IMR-90 (cell line): ENCODE results near the gene ZNF155.

Experiments
- BHLHE40 ChIP-seq: fragments of 150-350 bp; IDR thresholded peaks from 2 replicates; pipeline ENCODE4 v1.6.1; 2016; ENCODE audit warnings: mild to moderate bottlenecking, low read depth, low read length
- CEBPB ChIP-seq: IDR thresholded peaks from 2 replicates; pipeline ENCODE4 v1.6.1; 2012; ENCODE audit warnings: low read depth, low read length, improper control_type of control experiment
- CHD1 ChIP-seq: IDR thresholded peaks from 2 replicates; pipeline ENCODE4 v1.6.1; 2012; ENCODE audit warnings: low read depth, low read length, improper control_type of control experiment
- CTCF ChIP-seq: conservative IDR thresholded peaks from 2 replicates; pipeline ENCODE4 v1.5.1; 2012; ENCODE audit warnings: mild to moderate bottlenecking, low read depth, low read length, improper control_type of control experiment
- ELK1 ChIP-seq: fragments of 150-350 bp; IDR thresholded peaks from 2 replicates; pipeline ENCODE4 v1.6.1; 2016; ENCODE audit warnings: low read depth, mild to moderate bottlenecking, low read length, moderate library complexity, borderline replicate concordance
- FOS ChIP-seq: fragments of 150-350 bp; IDR thresholded peaks from 2 replicates; pipeline ENCODE4 v1.6.1; 2016; ENCODE audit warnings: low read depth, low read length
- MAFK ChIP-seq: IDR thresholded peaks from 2 replicates; pipeline ENCODE4 v1.6.1; 2012; ENCODE audit warnings: low read depth, low read length, improper control_type of control experiment
- MAZ ChIP-seq: IDR thresholded peaks from 2 replicates; pipeline ENCODE4 v1.6.1; 2012; ENCODE audit warnings: low read depth, mild to moderate bottlenecking, low read length, improper control_type of control experiment, moderate library complexity, borderline replicate concordance
- MXI1 ChIP-seq: IDR thresholded peaks from 2 replicates; pipeline ENCODE4 v1.6.1; 2012; ENCODE audit warnings: low read depth, mild to moderate bottlenecking, low read length, moderate library complexity, borderline replicate concordance
- POLR2A ChIP-seq: IDR thresholded peaks from 2 replicates; pipeline ENCODE4 v1.6.1; 2012; ENCODE audit warnings: mild to moderate bottlenecking, low read depth, low read length
- RAD21 ChIP-seq: IDR thresholded peaks from 2 replicates; pipeline ENCODE4 v1.6.1; 2012; ENCODE audit warnings: low read length, improper control_type of control experiment
- RCOR1 ChIP-seq: IDR thresholded peaks from 2 replicates; pipeline ENCODE4 v1.6.1; 2012; ENCODE audit warnings: mild to moderate bottlenecking, low read length, improper control_type of control experiment; ENCODE audit not compliant: insufficient replicate concordance
- RFX5 ChIP-seq: IDR thresholded peaks from 2 replicates; pipeline ENCODE4 v1.8.0; 2012; ENCODE audit warnings: low read depth, mild to moderate bottlenecking, low read length, moderate library complexity
- USF2 ChIP-seq: fragments of 150-350 bp; IDR thresholded peaks from 2 replicates; pipeline ENCODE4 v1.6.1; 2017; ENCODE audit warnings: mild to moderate bottlenecking, antibody characterized with exemption, low read length, low read depth

GRCh38 chr19:43960411-43960810 is 23.6 kb upstream of the ZNF155 start:
- TF ChIP-seq MAFK (no peak), CTCF (no peak), POLR2A (no peak), RAD21 (no peak), MAZ (no peak), USF2 (no peak), MXI1 (no peak), RCOR1 (no peak), FOS (no peak), CHD1 (no peak), RFX5 (no peak), CEBPB (no peak), ELK1 (no peak), BHLHE40 (no peak)
